Umbilical cord (tissue), 2 donors: ENCODE data around the gene EXOC3. TPM values are rescaled to one million over a fixed set of nuclear protein-coding genes. Genes with fewer than 3 reads are reported as not detected.
"Not testable (repeated sequence)": the region's sequence is repeated elsewhere in the genome, so short reads cannot be mapped to it uniquely, and the experiment has no call there.

Experiments
- DNase-seq: peaks from one replicate; pipeline ENCODE4 v3.0.0-alpha.2; 2015; ENCODE audit warnings: low spot score
- total RNA-seq: library from RNA; depleted of rRNA; stranded (reverse); fragments of >200 nt; gene quantifications from one replicate; pipeline ENCODE4 v1.2.3, GENCODE V29; 2014; ENCODE audit warnings: low replicate concordance; ENCODE audit not compliant: insufficient read depth

Gene EXOC3
- total RNA-seq, 1 donor from 2014 or later, result 19.7 TPM

- DNase-seq, result peak; percentile 84
Observed at GRCh38 chr5:472656-473550, 29.9 kb downstream of the EXOC3 start.

- peak; percentile 40 for DNase-seq
Observed at GRCh38 chr5:473551-474192, 30.7 kb downstream of the EXOC3 start.

- DNase-seq, result not testable (repeated sequence)
Observed at GRCh38 chr5:474232-474839, 31.4 kb downstream of the EXOC3 start.

GRCh38 chr5:474840-475661 is 32.1 kb downstream of the EXOC3 start:
- DNase-seq, result no peak

GRCh38 chr5:475704-476101 is 32.7 kb downstream of the EXOC3 start:
- DNase-seq, result no peak

GRCh38 chr5:476102-476813 is 33.3 kb downstream of the EXOC3 start:
- peak; percentile 20 for DNase-seq

- no peak for DNase-seq
Observed at GRCh38 chr5:476814-477175, 33.8 kb downstream of the EXOC3 start.

- no peak for DNase-seq
Observed at GRCh38 chr5:477247-477646, 34.3 kb downstream of the EXOC3 start.

- no peak for DNase-seq
Observed at GRCh38 chr5:477871-478270, 34.9 kb downstream of the EXOC3 start.

GRCh38 chr5:478369-478981 is 35.5 kb downstream of the EXOC3 start:
- no peak for DNase-seq

- DNase-seq, result no peak
Observed at GRCh38 chr5:478982-479535, 36.1 kb downstream of the EXOC3 start.

GRCh38 chr5:479566-480319 is 36.8 kb downstream of the EXOC3 start:
- DNase-seq, result no peak

- DNase-seq, result no peak
Observed at GRCh38 chr5:481347-481746, 38.4 kb downstream of the EXOC3 start.

GRCh38 chr5:482021-482420 is 39.0 kb downstream of the EXOC3 start:
- DNase-seq, result no peak

- no peak for DNase-seq
Observed at GRCh38 chr5:482506-482905, 39.5 kb downstream of the EXOC3 start.

- no peak for DNase-seq
Observed at GRCh38 chr5:483011-483410, 40.0 kb downstream of the EXOC3 start.

- DNase-seq, result no peak
Observed at GRCh38 chr5:483434-484140, 40.6 kb downstream of the EXOC3 start.

GRCh38 chr5:484556-484955 is 41.6 kb downstream of the EXOC3 start:
- DNase-seq, result no peak
